ENCODE data around the gene MICAL1. TPM values are rescaled to one million over a fixed set of nuclear protein-coding genes. Genes with fewer than 3 reads are reported as not detected.

Gene MICAL1
- total RNA-seq, 1 experiment from 2014 or later, result 92.9 TPM

GRCh38 chr6:109446541-109446940, 9.0 kb downstream of the MICAL1 start:
- no peak overlapping the region for H3K14ac ChIP-seq (ENCODE audit: insufficient read depth, low read length)
- no peak overlapping the region for H3T11ph ChIP-seq (ENCODE audit: low read length)
- H2AFZ ChIP-seq (ENCODE audit: low read length), result no peak overlapping the region
- peaks cover 23 to 75% (median 56%) of the 10 kb centered on the region in 3 experiments for H3K36me3 Mint-ChIP-seq (ENCODE audit: insufficient read depth in 1 of 3, low read depth in 3 of 3)
- H3K27ac ChIP-seq (ENCODE audit: insufficient read length, low read depth, low read length), result no peak overlapping the region
- no peak overlapping the region for H4K8ac ChIP-seq (replicated peaks; ENCODE audit: insufficient read length, low read depth, low read length)
- H2AK5ac ChIP-seq (ENCODE audit: insufficient read length, low read length), result no peak overlapping the region
- peaks cover 7 to 9% of the 10 kb centered on the region in 2 experiments for H3K4me1 Mint-ChIP-seq
- no peak overlapping the region for H3K27ac Mint-ChIP-seq
- H2BK12ac ChIP-seq (ENCODE audit: insufficient read length, low read depth, low read length), result no peak overlapping the region
- H3K79me1 ChIP-seq (ENCODE audit: insufficient read depth, low read depth, low read length, poor library complexity, severe bottlenecking), result no peaks in the 10 kb centered on the region
- no peak overlapping the region for H3K4ac ChIP-seq (ENCODE audit: low read depth, low read length)
- no peaks in the 10 kb centered on the region for H3K27me3 ChIP-seq (ENCODE audit: insufficient read depth, low read length)
- no peak overlapping the region for H2BK5ac ChIP-seq (ENCODE audit: insufficient read length, low read length)
- H3K4me2 ChIP-seq (ENCODE audit: insufficient read depth, insufficient read length, low read length), result no peak overlapping the region
- no peak overlapping the region for H3K23ac ChIP-seq (ENCODE audit: insufficient read length, low read depth, low read length)
- no peak overlapping the region for H4K5ac ChIP-seq (ENCODE audit: insufficient read length, low read depth, low read length)
- no peak overlapping the region for H2BK120ac ChIP-seq (ENCODE audit: low read depth, low read length, poor library complexity, severe bottlenecking)
- H3K56ac ChIP-seq (ENCODE audit: insufficient read length, low read depth, low read length), result no peak overlapping the region
- peaks cover 2% of the 10 kb centered on the region; the same call in 1 of the 2 replicates for H3K4me1 ChIP-seq (ENCODE audit: insufficient read depth, low read length)
- H3K79me2 ChIP-seq (ENCODE audit: insufficient read depth, low read length), result no peaks in the 10 kb centered on the region
- H3K27me3 Mint-ChIP-seq (ENCODE audit: low read depth), result no peaks in the 10 kb centered on the region
- H3K18ac ChIP-seq (ENCODE audit: insufficient read length, low read depth, low read length), result no peak overlapping the region
- no CpG with 5 or more reads among the region's 8 CpGs for WGBS (ENCODE audit: extremely low coverage, insufficient read length, low lambda C conversion rate)
- H2BK20ac ChIP-seq (ENCODE audit: low read depth, low read length, poor library complexity, severe bottlenecking), result no peak overlapping the region
- no peak overlapping the region for H3K9ac ChIP-seq (ENCODE audit: extremely low read depth, insufficient read length, low read length)
- no peaks in the 10 kb centered on the region for H3K9me3 ChIP-seq (ENCODE audit: control insufficient read depth, low read depth, low read length)
- DNase-seq, result no peak
- peaks cover under 1% of the 10 kb centered on the region for H3K23me2 ChIP-seq (ENCODE audit: insufficient read length, low read depth, low read length, poor library complexity, severe bottlenecking)
- H3K4me3 Mint-ChIP-seq, result no peak overlapping the region; a peak in 1 of 5 replicates
- no peak overlapping the region for H2BK15ac ChIP-seq (ENCODE audit: low read depth, low read length)
- H4K91ac ChIP-seq (ENCODE audit: insufficient read length, low read depth, low read length), result no peak overlapping the region
- no peak for TF ChIP-seq CTCF (conservative IDR thresholded peaks at IDR 0.05)
- no peaks in the 10 kb centered on the region; a peak in 1 of 5 replicates for H3K9me3 Mint-ChIP-seq
- no peaks in the 10 kb centered on the region for H4K20me1 ChIP-seq (ENCODE audit: control insufficient read depth, insufficient read depth, insufficient read length)

Data from H9 (cell line).